Panc1 (cell line): Measurements from ENCODE around the gene SCRG1. TPM values are rescaled to one million over a fixed set of nuclear protein-coding genes. Genes with fewer than 3 reads are reported as not detected.

ENCODE experiments used
- ATAC-seq: fragments of 200-7000 bp; cut with Tn5 transposase; 2 replicates; pipeline ENCODE4 v1.9.1; 2020; ENCODE audit warnings: mild to moderate bottlenecking, moderate library complexity
- BruUV-seq: library from RNA; stranded (reverse); fragments of 400-500 nt; replicated peaks from 2 replicates; lab custom pipeline; 2021; lab: Mats Ljungman, UMichigan
- CTCF ChIA-PET: fragments of 300-600 bp; sonication (Branson Sonifier 250); formaldehyde crosslinking; loops from one replicate; lab custom pipeline; 2022; ENCODE audit warnings: antibody characterized with exemption; lab: Charles Lee
- POLR2A ChIA-PET: fragments of 300-600 bp; sonication (Branson Sonifier 250); formaldehyde crosslinking; loops from one replicate; lab custom pipeline; 2022; ENCODE audit warnings: antibody characterized with exemption; lab: Charles Lee
- DNase-seq: peaks from one replicate; pipeline ENCODE4 v3.0.0-alpha.2; 2010; ENCODE audit warnings: low read depth, low spot score
- H3K27ac ChIP-seq: 2 replicates; pipeline ENCODE4 v1.5.1; 2011; ENCODE audit warnings: mild to moderate bottlenecking, low read length, inconsistent platforms
- H3K27me3 ChIP-seq: fragments of 200-500 bp; sonication (Bioruptor generic); 2 replicates; pipeline ENCODE4 v1.6.0; 2014; ENCODE audit warnings: low read length, inconsistent platforms; ENCODE audit not compliant: control insufficient read depth, insufficient read depth
- H3K36me3 ChIP-seq: fragments of 200-500 bp; sonication (Bioruptor generic); 2 replicates; pipeline ENCODE4 v1.5.1; 2014; ENCODE audit warnings: inconsistent platforms, mild to moderate bottlenecking, low read length, moderate library complexity; ENCODE audit not compliant: control insufficient read depth, insufficient read depth
- H3K4me1 ChIP-seq: 2 replicates; pipeline ENCODE4 v1.5.1; 2011; ENCODE audit warnings: inconsistent platforms, mild to moderate bottlenecking, low read length, moderate library complexity; ENCODE audit not compliant: control insufficient read depth, insufficient read depth
- H3K4me3 ChIP-seq, 2 experiments: 2 replicates each; pipeline ENCODE4 v1.5.1; 2011 to 2012; ENCODE audit warnings: low read depth in 2 of 2, low read length in 2 of 2, mild to moderate bottlenecking in 2 of 2, inconsistent platforms in 1 of 2, moderate library complexity in 1 of 2
- H3K9me3 ChIP-seq: fragments of 200-500 bp; sonication (Bioruptor generic); 2 replicates; pipeline ENCODE4 v1.5.1; 2014; ENCODE audit warnings: low read depth, mild to moderate bottlenecking, inconsistent platforms, low read length, moderate library complexity; ENCODE audit not compliant: control insufficient read depth, insufficient read depth
- CTCF ChIP-seq: fragments of 450-650 bp; IDR thresholded peaks from 2 replicates; pipeline ENCODE4 v1.5.1; 2017; ENCODE audit warnings: mild to moderate bottlenecking
- POLR2AphosphoS5 ChIP-seq: IDR thresholded peaks from 2 replicates; pipeline ENCODE4 v1.6.1; 2012; ENCODE audit warnings: mild to moderate bottlenecking, low read depth, low read length, moderate library complexity
- SIN3A ChIP-seq: IDR thresholded peaks from 2 replicates; pipeline ENCODE4 v1.6.1; 2012; ENCODE audit warnings: low read depth, mild to moderate bottlenecking, low read length, moderate library complexity, borderline replicate concordance; ENCODE audit not compliant: insufficient read depth
- TCF7L2 ChIP-seq: IDR thresholded peaks from 2 replicates; pipeline ENCODE4 v1.6.1; 2011; ENCODE audit warnings: mild to moderate bottlenecking, low read depth, low read length, inconsistent platforms
- in situ Hi-C: cut with HindIII; loops from 2 replicates; pipeline ENCODE4 v1.10.0; 2016; ENCODE audit warnings: low sequenced_read_pairs, low pct_unique_long_range_greater_than_20kb
- intact Hi-C: fragments of 100-400 bp; cut with micrococcal nuclease; formaldehyde crosslinking; loops from one replicate; pipeline ENCODE4 v1.10.0; 2022; ENCODE audit not compliant: unreplicated experiment
- total RNA-seq: library from RNA; stranded (reverse); gene quantifications from one replicate; pipeline ENCODE4 v1.2.1, GENCODE V29; 2021; ENCODE audit not compliant: unreplicated experiment
- TF ChIP-seq, protein P1 (sequence below), 2 experiments: IDR thresholded peaks; 2 replicates each; pipeline ENCODE4 v1.6.1; 2011 to 2012; ENCODE audit warnings: low read depth in 2 of 2, control low read depth in 1 of 2, low read length in 1 of 2, mild to moderate bottlenecking in 1 of 2, moderate library complexity in 1 of 2; ENCODE audit not compliant: insufficient read depth in 1 of 2

SCRG1 gene
- total RNA-seq, 1 experiment from 2014 or later = not detected

DNA sequence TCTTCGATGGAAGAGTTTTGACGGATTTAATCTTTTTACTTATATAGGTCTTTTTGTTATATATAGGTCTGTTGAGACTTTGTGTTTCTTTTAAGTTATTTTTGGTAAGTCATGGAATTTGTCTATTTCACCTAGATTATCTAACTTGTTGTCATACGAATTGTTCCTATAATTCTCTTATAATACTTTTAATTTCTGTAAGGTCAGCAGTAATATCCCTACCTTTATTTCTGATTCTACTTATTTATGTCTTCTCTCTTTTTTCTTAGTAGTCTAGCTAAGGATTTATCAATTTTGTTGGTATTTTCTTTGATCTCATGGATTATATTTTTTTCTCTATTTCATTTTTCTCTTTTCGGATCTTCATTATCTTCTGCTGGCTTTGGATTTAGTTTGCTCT is 16.6 kb downstream of the SCRG1 start:
- no peaks in the 10 kb centered on the region for H3K27me3 ChIP-seq
- ChIA-PET CTCF (no interaction called here), POLR2A (no interaction called here)
- no peak overlapping the region for H3K27ac ChIP-seq
- intact Hi-C loops = no loop called here
- no peak overlapping the region for H3K4me3 ChIP-seq
- DNase-seq = no peak
- no peak for ATAC-seq
- TF ChIP-seq, protein P1, sequence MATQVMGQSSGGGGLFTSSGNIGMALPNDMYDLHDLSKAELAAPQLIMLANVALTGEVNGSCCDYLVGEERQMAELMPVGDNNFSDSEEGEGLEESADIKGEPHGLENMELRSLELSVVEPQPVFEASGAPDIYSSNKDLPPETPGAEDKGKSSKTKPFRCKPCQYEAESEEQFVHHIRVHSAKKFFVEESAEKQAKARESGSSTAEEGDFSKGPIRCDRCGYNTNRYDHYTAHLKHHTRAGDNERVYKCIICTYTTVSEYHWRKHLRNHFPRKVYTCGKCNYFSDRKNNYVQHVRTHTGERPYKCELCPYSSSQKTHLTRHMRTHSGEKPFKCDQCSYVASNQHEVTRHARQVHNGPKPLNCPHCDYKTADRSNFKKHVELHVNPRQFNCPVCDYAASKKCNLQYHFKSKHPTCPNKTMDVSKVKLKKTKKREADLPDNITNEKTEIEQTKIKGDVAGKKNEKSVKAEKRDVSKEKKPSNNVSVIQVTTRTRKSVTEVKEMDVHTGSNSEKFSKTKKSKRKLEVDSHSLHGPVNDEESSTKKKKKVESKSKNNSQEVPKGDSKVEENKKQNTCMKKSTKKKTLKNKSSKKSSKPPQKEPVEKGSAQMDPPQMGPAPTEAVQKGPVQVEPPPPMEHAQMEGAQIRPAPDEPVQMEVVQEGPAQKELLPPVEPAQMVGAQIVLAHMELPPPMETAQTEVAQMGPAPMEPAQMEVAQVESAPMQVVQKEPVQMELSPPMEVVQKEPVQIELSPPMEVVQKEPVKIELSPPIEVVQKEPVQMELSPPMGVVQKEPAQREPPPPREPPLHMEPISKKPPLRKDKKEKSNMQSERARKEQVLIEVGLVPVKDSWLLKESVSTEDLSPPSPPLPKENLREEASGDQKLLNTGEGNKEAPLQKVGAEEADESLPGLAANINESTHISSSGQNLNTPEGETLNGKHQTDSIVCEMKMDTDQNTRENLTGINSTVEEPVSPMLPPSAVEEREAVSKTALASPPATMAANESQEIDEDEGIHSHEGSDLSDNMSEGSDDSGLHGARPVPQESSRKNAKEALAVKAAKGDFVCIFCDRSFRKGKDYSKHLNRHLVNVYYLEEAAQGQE (IDR thresholded peaks at IDR 0.05; ENCODE audit: insufficient read depth in 1 of 2, low read depth in 2 of 2, low read length in 1 of 2) = no peak
- TF ChIP-seq POLR2AphosphoS5 (no peak), SIN3A (no peak), CTCF (no peak), TCF7L2 (no peak)
- BruUV-seq = no TSS peak
- no peaks in the 10 kb centered on the region for H3K9me3 ChIP-seq
- no peaks in the 10 kb centered on the region for H3K4me1 ChIP-seq
- H3K36me3 ChIP-seq = no peaks in the 10 kb centered on the region; the same call in 1 of the 2 replicates
- in situ Hi-C loops = no loop called here

GRCh38 chr4:173381610-173382009 is 17.3 kb downstream of the SCRG1 start:
- POLR2A ChIA-PET = no interaction called here
- no peak overlapping the region for H3K4me3 ChIP-seq
- no peaks in the 10 kb centered on the region for H3K9me3 ChIP-seq
- H3K4me1 ChIP-seq = no peaks in the 10 kb centered on the region
- no TSS peak for BruUV-seq
- H3K36me3 ChIP-seq = no peaks in the 10 kb centered on the region; the same call in 1 of the 2 replicates
- no peak overlapping the region for H3K27ac ChIP-seq
- H3K27me3 ChIP-seq = no peaks in the 10 kb centered on the region
- intact Hi-C loops = no loop called here
- TF ChIP-seq SIN3A (no peak), CTCF (no peak), POLR2AphosphoS5 (no peak)
- TF ChIP-seq, protein P1 (IDR thresholded peaks at IDR 0.05; ENCODE audit: insufficient read depth in 1 of 2, low read depth in 2 of 2, low read length in 1 of 2) = no peak
- CTCF ChIA-PET = no interaction called here
- ATAC-seq (no peak), DNase-seq (no peak)
- in situ Hi-C loops = no loop called here
